ENCODE measurements around the gene CD300LF.

Gene CD300LF

GRCh38 chr17:74745548-74746177 is 32.9 kb upstream of the CD300LF start:
- no peak for DNase-seq (ENCODE audit: low spot score)

DNA sequence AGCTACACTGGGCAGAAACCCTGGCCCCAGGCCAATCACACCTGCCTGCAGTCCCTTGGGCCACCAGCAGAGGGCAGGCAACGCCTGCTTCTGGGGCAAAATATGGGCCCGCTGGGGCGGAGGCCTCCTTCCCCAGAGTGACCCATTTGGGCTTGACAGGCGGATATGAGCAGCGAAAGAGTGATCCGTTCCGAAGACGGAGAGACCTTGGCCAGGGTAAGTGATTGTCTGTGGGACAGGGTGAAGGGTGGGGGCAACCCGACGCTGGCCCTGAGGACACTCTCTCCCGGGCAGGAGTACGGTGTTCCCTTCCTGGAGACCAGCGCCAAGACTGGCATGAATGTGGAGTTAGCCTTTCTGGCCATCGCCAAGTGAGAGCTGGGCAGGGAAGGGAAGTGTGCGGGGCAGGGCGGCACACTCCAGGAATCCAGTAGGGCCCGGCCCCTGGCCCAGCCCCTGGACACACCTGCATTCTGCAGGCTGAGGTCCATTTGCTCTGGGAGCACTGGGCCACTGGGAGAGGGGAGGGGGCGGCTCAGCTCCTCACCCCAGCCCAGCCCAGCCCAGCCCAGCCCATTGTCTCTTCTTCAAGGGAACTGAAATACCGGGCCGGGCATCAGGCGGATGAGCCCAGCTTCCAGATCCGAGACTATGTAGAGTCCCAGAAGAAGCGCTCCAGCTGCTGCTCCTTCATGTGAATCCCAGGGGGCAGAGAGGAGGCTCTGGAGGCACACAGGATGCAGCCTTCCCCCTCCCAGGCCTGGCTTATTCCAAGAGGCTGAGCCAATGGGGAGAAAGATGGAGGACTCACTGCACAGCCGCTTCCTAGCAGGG is 32.2 kb upstream of the CD300LF start:
- peak; percentile 68 for DNase-seq (ENCODE audit: low spot score)

DNA sequence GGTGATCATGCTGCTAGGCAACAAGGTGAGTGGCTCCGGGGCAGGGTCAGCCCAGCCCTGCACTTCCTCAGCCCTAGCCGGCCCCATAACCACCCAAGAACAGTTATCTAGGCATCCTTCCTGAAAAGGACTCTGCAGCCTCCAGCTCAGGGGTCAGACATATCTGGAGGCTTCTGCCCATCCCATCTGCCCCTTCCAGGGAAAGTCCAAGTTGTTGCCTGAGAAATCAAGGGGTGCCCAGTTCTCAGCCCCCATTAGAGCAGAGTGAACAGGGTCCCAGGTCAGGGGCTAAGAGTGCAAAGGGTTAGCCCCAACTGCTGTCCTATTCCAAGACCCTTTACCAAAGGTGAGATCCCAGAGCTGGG is 31.6 kb upstream of the CD300LF start:
- DNase-seq (ENCODE audit: low spot score): no peak

GRCh38 chr17:74743755-74744154 is 31.0 kb upstream of the CD300LF start:
- no peak for DNase-seq (ENCODE audit: low spot score)

DNA sequence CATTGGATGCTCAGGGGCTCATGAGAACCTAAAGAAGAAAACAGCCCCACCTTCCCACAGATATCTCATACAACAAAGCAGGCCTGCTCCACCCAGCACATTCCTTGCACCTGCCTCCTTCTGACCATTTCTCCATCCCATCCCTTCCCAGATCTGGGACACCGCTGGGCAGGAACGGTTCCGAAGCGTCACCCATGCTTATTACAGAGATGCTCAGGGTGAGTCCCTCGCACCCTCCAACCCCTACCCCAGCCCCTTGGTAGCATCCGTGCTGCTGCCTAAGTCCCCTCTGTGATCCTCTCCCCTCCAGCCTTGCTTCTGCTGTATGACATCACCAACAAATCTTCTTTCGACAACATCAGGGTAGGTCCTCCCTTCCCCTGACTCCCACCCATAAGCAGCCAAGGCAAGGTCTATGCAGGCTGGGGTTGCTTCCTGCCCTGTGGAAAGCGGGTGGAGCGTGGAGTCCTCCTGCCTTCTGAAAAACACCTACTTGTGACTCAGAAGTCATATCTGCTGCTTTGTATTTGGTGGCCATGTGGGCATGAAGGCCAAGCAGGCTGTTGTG is 30.3 kb upstream of the CD300LF start:
- no peak for DNase-seq (ENCODE audit: low spot score)

DNA sequence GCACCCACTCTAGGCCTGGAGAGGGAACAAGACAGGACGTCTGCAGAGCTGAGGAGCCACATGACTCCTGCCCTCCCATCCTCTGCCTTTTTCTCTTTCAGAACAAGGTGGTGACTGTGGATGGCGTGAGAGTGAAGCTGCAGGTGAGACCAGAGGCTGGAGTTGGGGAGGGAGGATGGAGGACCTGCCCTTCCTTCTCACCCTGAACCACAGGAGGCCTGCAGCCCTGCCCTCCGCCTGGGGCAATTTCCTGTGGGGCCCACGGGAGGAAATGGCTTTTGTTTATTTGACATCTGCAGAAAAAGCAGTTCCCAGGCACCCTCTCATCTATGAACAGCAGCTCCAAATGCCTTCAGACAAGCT is 29.4 kb upstream of the CD300LF start:
- DNase-seq (ENCODE audit: low spot score): no peak

DNA sequence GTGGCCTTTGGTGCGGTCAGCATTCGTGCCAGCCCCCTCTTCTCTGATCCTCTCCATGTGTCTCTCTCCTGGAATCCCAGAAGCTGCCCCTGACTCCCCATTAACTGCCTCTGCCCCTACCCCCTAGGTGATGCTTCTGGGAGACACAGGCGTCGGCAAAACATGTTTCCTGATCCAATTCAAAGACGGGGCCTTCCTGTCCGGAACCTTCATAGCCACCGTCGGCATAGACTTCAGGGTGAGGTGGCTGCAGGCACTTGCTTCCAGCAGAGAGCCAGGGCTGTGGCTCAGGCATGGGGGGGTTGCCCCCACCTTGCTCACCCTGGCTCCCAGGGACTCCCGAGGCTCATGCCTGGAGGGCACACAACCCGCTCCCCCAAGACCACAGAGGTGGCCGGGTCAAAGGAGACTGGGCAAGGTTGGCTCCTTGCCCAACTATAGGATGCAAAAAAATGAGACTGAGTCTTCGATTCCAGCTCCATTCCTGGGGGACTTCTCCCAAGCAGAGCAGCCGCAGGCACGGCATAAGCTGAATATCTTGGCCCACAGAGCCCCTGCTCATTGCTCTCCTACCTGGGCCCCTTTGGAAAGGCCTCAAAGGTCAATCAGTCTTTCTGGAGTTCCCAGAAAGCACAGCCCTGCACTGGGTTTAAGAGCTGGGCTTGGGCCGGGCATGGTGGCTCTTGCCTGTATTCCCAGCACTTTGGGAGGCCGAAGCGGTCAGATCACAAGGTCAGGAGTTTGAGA is 28.1 kb upstream of the CD300LF start:
- DNase-seq (ENCODE audit: low spot score): no peak

DNA sequence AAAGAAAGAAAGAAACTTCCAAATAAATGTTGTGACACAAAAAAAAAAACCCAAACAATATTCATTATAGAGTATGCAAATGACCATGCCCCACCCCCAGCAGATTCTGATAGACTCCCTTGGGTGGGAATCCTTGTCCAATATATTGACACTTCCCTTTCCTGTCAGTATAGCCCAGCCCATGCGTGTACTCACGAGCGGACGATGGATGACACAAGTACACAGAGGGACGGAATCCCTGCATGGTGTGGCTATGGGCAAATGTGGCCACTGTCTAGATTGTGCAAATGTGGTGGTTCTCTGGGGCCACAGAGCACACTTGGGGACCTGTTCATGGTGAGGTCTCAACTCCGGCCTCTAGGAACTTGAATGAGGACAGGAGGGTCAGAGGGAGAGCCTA is 27.4 kb upstream of the CD300LF start:
- no peak for DNase-seq (ENCODE audit: low spot score)

DNA sequence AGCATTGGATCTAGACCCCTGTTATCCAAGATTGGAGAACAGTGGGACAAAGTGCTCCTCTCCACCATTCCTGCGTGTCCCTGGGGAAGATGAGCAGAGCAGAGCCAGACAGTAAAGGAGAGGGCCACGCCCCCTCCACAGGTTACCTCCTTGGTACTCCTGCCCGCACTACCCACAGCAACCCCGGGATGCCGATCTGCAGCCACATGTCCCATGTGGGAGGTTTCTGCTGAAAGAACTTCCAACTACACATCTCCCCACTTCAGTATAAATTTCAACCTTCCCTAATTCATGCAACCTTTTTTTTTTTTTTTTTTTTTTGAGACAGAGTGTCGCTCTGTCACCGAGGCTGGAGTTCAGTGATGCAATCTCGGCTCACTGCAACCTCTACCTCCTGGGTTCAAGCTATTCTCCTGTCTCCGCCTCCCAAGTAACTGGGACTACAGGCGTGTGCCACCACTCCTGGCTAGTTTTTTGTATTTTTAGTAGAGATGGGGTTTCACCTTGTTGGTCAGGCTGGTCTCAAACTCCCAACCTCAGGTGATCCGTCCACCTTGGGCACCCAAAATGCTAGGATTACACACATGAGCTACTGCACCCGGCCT is 26.6 kb upstream of the CD300LF start:
- DNase-seq (ENCODE audit: low spot score): no peak

DNA sequence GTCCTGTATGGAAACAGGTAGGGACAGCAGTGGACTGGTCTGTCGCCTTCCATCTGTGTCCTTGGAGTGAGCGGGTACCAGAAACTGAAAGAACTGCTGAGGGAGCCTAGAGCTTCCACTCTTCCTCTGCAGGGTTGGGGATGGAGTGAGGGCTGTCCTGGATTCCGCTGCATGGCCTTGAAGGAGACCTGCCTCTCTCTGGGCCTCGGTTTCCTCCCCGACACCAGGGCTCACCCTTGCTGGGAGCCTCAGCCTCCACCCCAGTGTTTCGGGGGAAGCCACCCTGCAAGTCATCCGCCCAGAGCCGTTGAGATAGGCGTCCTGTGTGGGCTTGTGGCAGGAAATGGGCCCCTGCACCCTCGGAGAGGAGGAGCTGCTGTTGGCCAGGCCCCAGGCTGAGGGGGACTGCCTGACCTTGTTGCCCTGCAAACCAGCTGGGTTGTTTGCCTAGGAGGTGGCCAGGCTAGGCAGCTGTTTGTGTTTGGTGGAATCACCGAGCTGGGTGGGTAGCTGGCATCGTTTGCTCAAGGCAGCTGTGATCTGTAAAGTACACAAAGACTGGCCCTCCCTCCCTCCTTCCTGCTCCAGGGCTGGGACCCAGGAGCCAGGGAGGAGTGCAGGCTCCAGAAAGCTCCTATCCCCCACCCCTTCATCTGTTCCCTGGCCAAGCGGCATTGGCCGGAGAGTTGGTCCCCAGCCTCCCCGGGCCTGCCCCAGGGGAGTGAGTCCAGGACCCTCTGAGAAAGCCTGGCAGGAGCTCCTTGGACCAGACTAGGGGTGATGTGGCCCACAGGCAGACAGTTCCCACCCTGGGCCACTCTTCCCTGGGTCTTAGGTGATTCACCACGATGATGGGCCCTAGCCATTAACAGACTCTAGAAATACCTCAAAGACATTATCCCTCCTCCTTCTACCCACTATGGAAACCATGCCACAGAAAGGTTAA is 25.6 kb upstream of the CD300LF start:
- DNase-seq (ENCODE audit: low spot score): no peak

DNA sequence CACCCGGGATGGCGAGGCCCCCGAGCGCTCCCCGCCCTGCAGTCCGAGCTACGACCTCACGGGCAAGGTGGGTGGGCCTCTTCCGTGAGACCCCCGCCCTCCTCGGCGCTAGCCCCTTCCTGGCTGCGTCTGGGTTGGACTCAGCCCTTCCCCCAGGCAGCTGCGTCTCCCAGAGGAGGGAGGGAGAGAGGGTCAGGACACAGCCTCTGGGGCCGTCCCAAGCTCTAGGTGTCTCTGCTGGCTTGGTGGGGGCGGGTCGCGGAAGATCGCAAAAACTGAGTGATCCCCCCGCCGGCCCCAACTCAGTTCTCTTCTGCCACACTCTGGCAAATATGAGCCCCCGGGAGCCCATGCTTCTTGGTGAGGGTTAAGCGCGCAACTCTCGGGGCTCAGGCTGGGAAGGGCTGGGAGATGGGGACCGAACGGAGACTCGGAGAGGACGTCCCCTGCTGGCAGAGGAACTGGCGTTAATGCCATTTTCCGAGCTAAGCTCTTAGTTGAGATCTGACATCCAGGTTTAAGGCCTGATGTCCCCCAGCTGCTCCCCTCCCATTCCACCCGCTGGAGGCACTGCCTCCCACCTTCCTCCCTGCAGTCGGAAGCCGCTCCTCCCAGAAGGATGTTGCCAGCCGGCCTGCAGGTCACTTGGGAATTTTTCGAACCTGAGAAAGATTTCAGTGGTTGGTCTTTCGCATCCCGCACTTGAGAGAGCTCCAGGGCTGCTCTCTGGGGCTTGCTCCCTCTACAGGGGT is 24.8 kb upstream of the CD300LF start:
- DNase-seq (ENCODE audit: low spot score): no peak

- peak; percentile 70 for DNase-seq (ENCODE audit: low spot score)
These were observed 24.0 kb upstream of the CD300LF start, which contains the start of gene RAB37 for GRCh38 chr17:74736513-74737298. Gene RAB37 (plus strand): TSS chr17:74737256. CDS start chr17:74737273, 17 bp downstream.

- no peak for DNase-seq (ENCODE audit: low spot score)
These were observed 21.5 kb upstream of the CD300LF start for GRCh38 chr17:74734256-74734655.

- DNase-seq (ENCODE audit: low spot score): no peak
These were observed 20.8 kb upstream of the CD300LF start for GRCh38 chr17:74733365-74734122.

DNA sequence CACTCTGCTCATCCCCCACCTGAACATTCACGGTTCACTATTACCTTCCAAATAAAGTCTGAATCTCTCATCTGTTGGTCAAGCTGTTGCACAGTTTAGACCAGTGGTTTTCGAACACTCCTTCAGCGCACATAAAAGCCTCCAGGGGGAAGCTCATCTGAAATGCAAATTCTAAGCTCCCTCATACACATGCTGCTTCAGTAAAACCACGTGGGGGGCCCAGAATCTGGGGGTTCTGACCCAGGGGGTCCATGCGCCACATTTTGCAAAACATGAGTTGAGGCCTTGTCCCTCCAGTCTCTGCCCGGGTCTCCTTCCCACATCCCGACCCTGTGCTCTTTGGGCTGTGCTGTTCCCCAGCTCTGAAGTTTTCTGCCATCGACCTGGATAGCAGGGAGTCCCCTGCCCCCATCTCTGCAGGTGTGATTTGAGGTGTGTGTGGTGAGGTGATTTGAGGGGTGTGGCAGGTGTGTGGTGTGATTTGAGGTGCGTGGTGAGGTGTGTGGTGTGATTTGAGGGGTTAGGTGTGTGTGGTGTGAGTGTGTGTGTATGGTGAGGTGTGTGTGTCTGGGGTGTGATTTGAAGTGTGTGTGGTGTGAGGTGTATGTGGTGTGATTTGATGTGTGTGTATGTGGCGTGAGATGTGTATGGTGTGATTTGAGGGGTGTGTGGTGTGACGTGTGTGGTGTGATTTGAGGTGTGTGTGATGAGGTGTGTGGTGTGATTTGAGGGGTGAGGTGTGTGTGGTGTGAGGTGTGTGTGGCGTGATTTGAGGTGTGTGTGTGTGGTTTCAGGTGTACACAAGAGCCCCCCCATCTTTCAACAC is 19.5 kb upstream of the CD300LF start:
- no peak for DNase-seq (ENCODE audit: low spot score)

- no peak for DNase-seq (ENCODE audit: low spot score)
These were observed 18.6 kb upstream of the CD300LF start for GRCh38 chr17:74731347-74731605.

GRCh38 chr17:74730491-74731346 is 18.0 kb upstream of the CD300LF start:
- DNase-seq (ENCODE audit: low spot score): no peak

All from LoVo (cell line).